ENCODE measurements around the gene GNB4.

The GNB4 gene

DNA sequence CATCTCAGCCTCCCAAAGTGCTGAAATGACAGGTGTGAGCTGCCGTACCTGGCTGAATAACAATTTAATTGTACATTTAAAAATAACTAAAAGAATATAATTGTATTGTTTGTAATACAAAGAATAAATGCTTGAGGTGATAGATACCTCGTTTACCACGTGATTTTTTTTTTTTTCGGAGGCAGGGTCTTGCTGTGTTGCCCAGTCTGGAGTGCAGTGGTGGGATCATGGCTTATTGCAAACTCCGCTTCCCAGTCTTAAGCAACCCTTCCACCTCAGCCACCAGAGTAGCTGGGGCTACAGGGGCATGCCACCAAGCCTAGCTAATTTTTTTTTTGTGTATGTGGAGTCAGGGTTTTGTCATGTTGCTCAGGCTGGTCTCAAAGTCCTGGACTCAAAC, 87.9 kb downstream of the GNB4 start:
- DNase-seq (ENCODE audit: low read depth, low spot score) = no peak

DNA sequence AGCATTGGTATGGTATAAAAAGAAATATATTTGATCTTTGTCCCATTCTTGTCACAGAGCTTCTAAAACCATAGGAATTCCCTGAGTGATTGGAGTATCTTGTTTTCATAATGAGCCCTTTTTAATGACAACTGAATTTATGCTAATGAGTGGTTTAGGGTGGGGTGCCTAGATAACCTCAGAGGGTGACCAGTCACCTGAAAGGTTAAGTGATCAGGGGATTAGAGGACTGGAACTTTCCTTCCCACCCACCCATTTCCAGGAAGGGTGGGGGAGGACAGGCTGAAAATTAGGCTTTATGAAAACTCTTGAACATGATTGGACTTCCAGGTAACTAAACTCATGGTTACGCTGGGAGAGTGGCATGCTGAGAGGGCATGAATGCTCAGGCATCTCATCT, 95.3 kb downstream of the GNB4 start:
- DNase-seq (ENCODE audit: low read depth, low spot score) = no peak

DNA sequence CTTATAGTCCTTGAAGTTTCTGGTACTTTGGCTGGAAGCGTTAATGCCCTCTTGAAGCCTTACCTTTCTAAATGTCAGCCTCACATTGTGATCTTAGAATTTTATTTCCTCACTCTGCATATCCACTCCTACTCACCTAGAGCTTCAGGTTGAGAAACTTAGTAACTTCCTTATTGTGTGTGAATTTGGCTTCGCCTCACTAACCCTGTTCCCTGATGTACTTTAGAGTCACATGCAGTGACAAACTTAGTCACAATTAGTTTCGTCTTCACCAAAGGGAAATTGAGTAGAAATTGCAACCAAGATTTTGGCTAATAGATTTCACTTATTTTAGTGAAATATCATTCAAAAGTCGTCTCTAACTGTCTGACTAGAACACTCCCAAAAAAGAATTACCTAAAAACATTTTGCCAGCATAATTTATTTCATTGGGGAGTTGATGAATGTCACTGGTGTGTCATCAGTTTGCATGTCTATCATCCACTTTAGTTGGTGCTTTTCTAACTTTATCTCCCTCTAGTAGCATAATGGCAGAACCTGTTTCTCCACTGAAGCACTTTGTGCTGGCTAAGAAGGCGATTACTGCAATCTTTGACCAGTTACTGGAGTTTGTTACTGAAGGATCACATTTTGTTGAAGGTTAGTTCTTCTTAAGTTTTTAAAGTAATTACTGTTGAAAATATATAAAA, 102.8 kb downstream of the GNB4 start:
- DNase-seq (ENCODE audit: low read depth, low spot score) = no peak

DNA sequence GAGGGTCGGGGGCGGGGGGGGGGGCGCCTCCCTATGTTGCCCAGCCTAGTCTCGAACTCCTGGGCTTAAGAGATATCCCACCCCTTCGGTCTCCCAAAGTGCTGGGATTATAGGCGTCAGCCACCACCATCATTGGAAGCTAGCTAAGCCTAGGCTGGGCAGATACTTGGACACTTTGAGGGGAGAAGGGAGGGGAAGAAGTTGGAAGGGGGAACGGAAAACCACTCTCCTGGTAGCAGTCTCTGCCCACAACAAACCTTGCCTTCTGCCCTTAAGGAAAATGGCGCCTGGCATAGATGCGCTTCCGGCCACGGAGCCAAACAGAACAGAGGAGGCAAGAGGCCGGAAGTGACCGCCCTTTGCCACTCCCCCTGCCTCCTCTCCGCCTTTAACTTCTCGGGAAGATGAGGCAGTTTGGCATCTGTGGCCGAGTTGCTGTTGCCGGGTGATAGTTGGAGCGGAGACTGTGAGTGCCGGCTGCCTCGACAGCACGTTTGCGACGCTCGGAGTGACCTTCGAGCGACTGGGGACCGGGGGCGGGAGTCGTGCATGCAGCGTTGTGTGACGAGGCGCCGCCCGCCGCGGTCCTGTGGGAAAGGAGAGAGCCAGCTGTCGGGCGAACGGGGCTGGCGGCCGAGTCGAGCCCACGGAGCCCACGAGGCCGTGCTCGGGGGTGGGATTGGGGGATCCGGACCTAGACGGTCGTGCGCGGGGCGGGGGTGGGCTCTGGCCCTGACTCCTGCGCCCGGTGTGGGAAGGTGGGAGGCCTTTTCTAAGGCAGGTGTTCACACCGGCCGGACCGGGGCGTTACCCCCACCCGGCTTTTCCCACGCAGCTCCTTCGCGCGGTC, 103.7 kb downstream of the GNB4 start, which contains the start of gene MFN1:
MFN1 (plus strand) TSS at position 365 of the 850 bp plus-strand sequence. CDS start 1,143 bp downstream, outside the sequence.
- DNase-seq (ENCODE audit: low read depth, low spot score) = peak; percentile 90
